Cardiac muscle cell (in vitro differentiated cells and primary cell): ENCODE results near the gene CSE1L. TPM values are rescaled to one million over a fixed set of nuclear protein-coding genes. Genes with fewer than 3 reads are reported as not detected.

Experiments
- DNase-seq, 2 donors: peaks; one replicate each; pipeline versions ENCODE4 v3.0.0 to v3.0.0-alpha.2; 2010 to 2017; ENCODE audit warnings: low read depth in 1 of 2, low spot score in 1 of 2
- H3K27ac ChIP-seq: fragments of 200-600 bp; sonication (generic); 2 replicates; pipeline ENCODE4 v1.5.1; 2016
- H3K27me3 ChIP-seq: fragments of 200-600 bp; sonication (generic); 2 replicates; pipeline ENCODE4 v1.6.0; 2016; ENCODE audit warnings: control low read depth
- H3K36me3 ChIP-seq: fragments of 200-600 bp; sonication (generic); 2 replicates; pipeline ENCODE4 v1.5.1; 2016; ENCODE audit warnings: control low read depth
- H3K4me1 ChIP-seq: fragments of 200-600 bp; sonication (generic); 2 replicates; pipeline ENCODE4 v1.8.1; 2017; ENCODE audit warnings: low read depth, mild to moderate bottlenecking, mixed run types
- H3K4me3 ChIP-seq: fragments of 200-600 bp; sonication (generic); 2 replicates; pipeline ENCODE4 v1.5.1; 2016; ENCODE audit warnings: mild to moderate bottlenecking
- H3K9me3 ChIP-seq: fragments of 200-600 bp; sonication (generic); 2 replicates; pipeline ENCODE4 v1.5.1; 2017; ENCODE audit warnings: low read depth, mild to moderate bottlenecking, control low read depth
- CTCF ChIP-seq: IDR thresholded peaks from 2 replicates; pipeline ENCODE4 v1.5.1; 2012; ENCODE audit warnings: low read depth, mild to moderate bottlenecking, low read length
- polyA plus RNA-seq: library from polyadenylated mRNA; unstranded; fragments of >200 nt; fragmentation: Nextera tagmentation; extraction: Ambion mirVana; gene quantifications from 2 replicates; pipeline ENCODE4 v1.2.1, GENCODE V29; 2016
- total RNA-seq: library from RNA; depleted of rRNA; stranded (reverse); fragments of >200 nt; gene quantifications from 2 replicates; pipeline ENCODE4 v1.2.3, GENCODE V29; 2016

Gene CSE1L
- total and polyA plus RNA-seq, 2 experiments from 2014 or later: 54.7 to 78.9 TPM

- Histone ChIP-seq H3K9me3 (no peaks in the 10 kb centered on the region), H3K27ac (no peak overlapping the region), H3K27me3 (no peaks in the 10 kb centered on the region), H3K4me1 (no peaks in the 10 kb centered on the region), H3K4me3 (no peak overlapping the region), H3K36me3 (peaks cover 26% of the 10 kb centered on the region)
- TF ChIP-seq CTCF: no peak
- no peak for DNase-seq
Observed at GRCh38 chr20:49034070-49034732, 11.9 kb upstream of the CSE1L start.

- H3K4me3 ChIP-seq: no peak overlapping the region
- H3K4me1 ChIP-seq: no peaks in the 10 kb centered on the region
- H3K9me3 ChIP-seq: no peaks in the 10 kb centered on the region
- H3K27me3 ChIP-seq: no peaks in the 10 kb centered on the region
- DNase-seq: peak in 1 of 2 donors; percentile 50
- no peak for TF ChIP-seq CTCF
- peaks cover 12% of the 10 kb centered on the region for H3K36me3 ChIP-seq
- H3K27ac ChIP-seq: no peak overlapping the region
Observed at GRCh38 chr20:49037962-49038387, 8.1 kb upstream of the CSE1L start.

- Histone ChIP-seq H3K27ac (no peak overlapping the region), H3K9me3 (no peaks in the 10 kb centered on the region), H3K27me3 (no peaks in the 10 kb centered on the region), H3K4me3 (no peak overlapping the region), H3K36me3 (no peaks in the 10 kb centered on the region), H3K4me1 (no peaks in the 10 kb centered on the region)
- no peak for DNase-seq
- no peak for TF ChIP-seq CTCF
Observed at GRCh38 chr20:49039854-49040253, 6.3 kb upstream of the CSE1L start.

- H3K9me3 ChIP-seq: no peaks in the 10 kb centered on the region
- no peak for TF ChIP-seq CTCF
- no peak overlapping the region for H3K27ac ChIP-seq
- H3K4me1 ChIP-seq: no peaks in the 10 kb centered on the region
- no peak for DNase-seq
- no peaks in the 10 kb centered on the region for H3K27me3 ChIP-seq
- H3K4me3 ChIP-seq: no peak overlapping the region
- H3K36me3 ChIP-seq: no peaks in the 10 kb centered on the region
Observed at GRCh38 chr20:49043000-49043399, 3.1 kb upstream of the CSE1L start.

- DNase-seq: peak; percentile 1 to 15
- TF ChIP-seq CTCF: no peak
- no peaks in the 10 kb centered on the region for H3K4me1 ChIP-seq
- H3K36me3 ChIP-seq: no peaks in the 10 kb centered on the region
- H3K4me3 ChIP-seq: peak overlapping the region; percentile 95
- H3K27me3 ChIP-seq: no peaks in the 10 kb centered on the region
- peak overlapping the region; percentile 59 for H3K27ac ChIP-seq
- H3K9me3 ChIP-seq: no peaks in the 10 kb centered on the region
Observed at GRCh38 chr20:49045440-49046086, 549 bp upstream of the CSE1L start.
